Loucy (cell line): ENCODE data around the gene CAPZA1.

Source experiments
- H2AFZ ChIP-seq: fragments of 200-600 bp; sonication (generic); 2 replicates; pipeline ENCODE4 v1.6.0; 2016; ENCODE audit warnings: antibody characterized with exemption, mild to moderate bottlenecking, low read length, moderate library complexity
- H3F3A ChIP-seq: fragments of 200-600 bp; 2 replicates; pipeline ENCODE4 v1.6.0; 2016; ENCODE audit warnings: antibody characterized with exemption, low read depth, mild to moderate bottlenecking
- H3K27me3 ChIP-seq: fragments of 200-600 bp; sonication (generic); 2 replicates; pipeline ENCODE4 v1.6.1; 2014; ENCODE audit warnings: low read length, mild to moderate bottlenecking; ENCODE audit not compliant: insufficient read depth, poor library complexity, severe bottlenecking
- H3K36me3 ChIP-seq: fragments of 200-600 bp; sonication (generic); 2 replicates; pipeline ENCODE4 v1.6.1; 2016; ENCODE audit warnings: low read length; ENCODE audit not compliant: insufficient read depth
- H3K4me1 ChIP-seq: fragments of 200-600 bp; sonication (generic); 2 replicates; pipeline ENCODE4 v1.5.1; 2014; ENCODE audit warnings: low read length, mild to moderate bottlenecking; ENCODE audit not compliant: insufficient read depth, poor library complexity, severe bottlenecking
- H3K4me2 ChIP-seq: fragments of 200-600 bp; sonication (generic); 2 replicates; pipeline ENCODE4 v1.6.0; 2014; ENCODE audit warnings: antibody characterized with exemption, low read length, low read depth, mild to moderate bottlenecking; ENCODE audit not compliant: poor library complexity, severe bottlenecking
- H3K4me3 ChIP-seq: fragments of 200-600 bp; sonication (generic); 2 replicates; pipeline ENCODE4 v1.5.1; 2014; ENCODE audit warnings: low read length, mild to moderate bottlenecking, mixed read lengths; ENCODE audit not compliant: poor library complexity, severe bottlenecking
- H3K79me2 ChIP-seq: fragments of 200-600 bp; sonication (generic); 2 replicates; pipeline ENCODE4 v1.6.1; 2014; ENCODE audit warnings: low read length; ENCODE audit not compliant: insufficient read depth
- H3K9ac ChIP-seq: fragments of 200-600 bp; sonication (generic); 2 replicates; pipeline ENCODE4 v1.6.0; 2014; ENCODE audit warnings: mild to moderate bottlenecking, low read depth, low read length, moderate library complexity; ENCODE audit not compliant: poor library complexity, severe bottlenecking
- H3K9me2 ChIP-seq: fragments of 200-600 bp; sonication (generic); replicated peaks from 2 replicates; pipeline ENCODE4 v1.6.1; 2016; ENCODE audit warnings: low read depth, low read length, mixed read lengths
- H3K9me3 ChIP-seq: fragments of 200-600 bp; sonication (generic); 2 replicates; pipeline ENCODE4 v1.6.1; 2014; ENCODE audit warnings: mild to moderate bottlenecking, antibody characterized with exemption, low read length, low read depth; ENCODE audit not compliant: insufficient read depth
- H4K20me1 ChIP-seq: fragments of 200-600 bp; sonication (generic); 2 replicates; pipeline ENCODE4 v1.6.0; 2014; ENCODE audit warnings: antibody characterized with exemption, low read length, mild to moderate bottlenecking; ENCODE audit not compliant: insufficient read depth, poor library complexity, severe bottlenecking
- CTCF ChIP-seq: fragments of 200-600 bp; sonication (generic); conservative IDR thresholded peaks from 2 replicates; pipeline ENCODE4 v1.5.1; 2014; ENCODE audit warnings: mild to moderate bottlenecking, antibody characterized with exemption, low read length
- EZH2phosphoT487 ChIP-seq: fragments of 200-600 bp; IDR thresholded peaks from 2 replicates; pipeline ENCODE4 v1.6.1; 2018; ENCODE audit warnings: antibody characterized with exemption, mild to moderate bottlenecking, moderate library complexity, borderline replicate concordance

The CAPZA1 gene

GRCh38 chr1:112666946-112667345 lies 47.3 kb downstream of the CAPZA1 start:
- TF ChIP-seq EZH2phosphoT487 (no peak), CTCF (no peak)
- Histone ChIP-seq H4K20me1 (no peaks in the 10 kb centered on the region), H2AFZ (no peak overlapping the region), H3K4me1 (no peaks in the 10 kb centered on the region), H3K4me3 (no peak overlapping the region), H3F3A (no peaks in the 10 kb centered on the region), H3K79me2 (no peaks in the 10 kb centered on the region), H3K9me3 (no peaks in the 10 kb centered on the region), H3K27me3 (no peaks in the 10 kb centered on the region), H3K36me3 (peaks cover 88% of the 10 kb centered on the region), H3K9ac (no peak overlapping the region), H3K4me2 (no peak overlapping the region), H3K9me2 (no peaks in the 10 kb centered on the region)

GRCh38 chr1:112672009-112672408 lies 52.4 kb downstream of the CAPZA1 start:
- peaks cover 19% of the 10 kb centered on the region for H3K79me2 ChIP-seq
- H3K4me2 ChIP-seq = no peak overlapping the region
- no peaks in the 10 kb centered on the region for H3K27me3 ChIP-seq
- H4K20me1 ChIP-seq = peaks cover 9% of the 10 kb centered on the region
- H3F3A ChIP-seq = peaks cover 6% of the 10 kb centered on the region; the same call in 1 of the 2 replicates
- H3K9me3 ChIP-seq = no peaks in the 10 kb centered on the region
- TF ChIP-seq EZH2phosphoT487 = no peak
- TF ChIP-seq CTCF = no peak
- no peak overlapping the region for H3K4me3 ChIP-seq
- peaks cover 22% of the 10 kb centered on the region for H3K4me1 ChIP-seq
- no peaks in the 10 kb centered on the region for H3K9me2 ChIP-seq
- H3K9ac ChIP-seq = no peak overlapping the region
- no peak overlapping the region for H2AFZ ChIP-seq
- H3K36me3 ChIP-seq = peaks cover 53% of the 10 kb centered on the region

- H4K20me1 ChIP-seq = peaks cover 17% of the 10 kb centered on the region
These were observed 53.2 kb downstream of the CAPZA1 start for GRCh38 chr1:112672842-112673241.

More at GRCh38 chr1:112672842-112673241, 53.2 kb downstream of the CAPZA1 start:
- Histone ChIP-seq H3K4me2 (no peak overlapping the region), H3K27me3 (no peaks in the 10 kb centered on the region), H3K4me1 (peaks cover 30% of the 10 kb centered on the region), H3F3A (peaks cover 6% of the 10 kb centered on the region; the same call in 1 of the 2 replicates), H3K36me3 (peaks cover 45% of the 10 kb centered on the region; the same call in 1 of the 2 replicates), H3K9me2 (no peaks in the 10 kb centered on the region), H3K9me3 (no peaks in the 10 kb centered on the region), H3K4me3 (no peak overlapping the region), H3K9ac (no peak overlapping the region), H3K79me2 (peaks cover 28% of the 10 kb centered on the region), H2AFZ (no peak overlapping the region)
- TF ChIP-seq CTCF (no peak), EZH2phosphoT487 (no peak)
